Stimulated activated CD8-positive, alpha-beta memory T cell treated with anti-CD3 and anti-CD28 coated beads, Interleukin-4, amount 100 ng/mL, for 24 hours (primary cell): ENCODE results near the gene ATP6V1G2.

Experiments
- DNase-seq: peaks from one replicate; pipeline ENCODE4 v3.0.0-alpha.2; 2020; ENCODE audit warnings: low read depth

The ATP6V1G2 gene

GRCh38 chr6:31547727-31548543 lies 1.5 kb upstream of the ATP6V1G2 start:
- DNase-seq = no peak

- peak; percentile 89 for DNase-seq
Measured at GRCh38 chr6:31546958-31547726, 734 bp upstream of the ATP6V1G2 start, which contains the start of gene NFKBIL1. Gene NFKBIL1 (plus strand): TSS chr6:31547608. CDS start chr6:31547695, 87 bp downstream.

GRCh38 chr6:31545291-31545690 lies 1.1 kb downstream of the ATP6V1G2 start:
- DNase-seq = no peak

GRCh38 chr6:31544676-31545075 lies 1.7 kb downstream of the ATP6V1G2 start:
- DNase-seq = no peak

GRCh38 chr6:31543639-31544038 lies 2.8 kb downstream of the ATP6V1G2 start:
- DNase-seq = no peak

- DNase-seq = peak; percentile 88
Measured at GRCh38 chr6:31541658-31542521, 4.5 kb downstream of the ATP6V1G2 start, which contains the start of gene DDX39B. Gene DDX39B (minus strand): TSS chr6:31542003. CDS start chr6:31540532, 1,471 bp downstream.

- peak; percentile 40 for DNase-seq
Measured at GRCh38 chr6:31541059-31541657, 5.2 kb downstream of the ATP6V1G2 start.

GRCh38 chr6:31540640-31541039 lies 5.8 kb downstream of the ATP6V1G2 start:
- DNase-seq = no peak

- no peak for DNase-seq
Measured at GRCh38 chr6:31538805-31539400, 7.5 kb downstream of the ATP6V1G2 start.

GRCh38 chr6:31535538-31536324 lies 10.7 kb downstream of the ATP6V1G2 start:
- DNase-seq = no peak

- DNase-seq = no peak
Measured at GRCh38 chr6:31534521-31535040, 11.8 kb downstream of the ATP6V1G2 start.

GRCh38 chr6:31534011-31534410 lies 12.4 kb downstream of the ATP6V1G2 start:
- no peak for DNase-seq

GRCh38 chr6:31533455-31533841 lies 13.0 kb downstream of the ATP6V1G2 start:
- no peak for DNase-seq

GRCh38 chr6:31532644-31533454 lies 13.6 kb downstream of the ATP6V1G2 start:
- no peak for DNase-seq

- no peak for DNase-seq
Measured at GRCh38 chr6:31531771-31532643, 14.4 kb downstream of the ATP6V1G2 start.

GRCh38 chr6:31531162-31531561 lies 15.2 kb downstream of the ATP6V1G2 start:
- no peak for DNase-seq

- no peak for DNase-seq
Measured at GRCh38 chr6:31530659-31531058, 15.7 kb downstream of the ATP6V1G2 start.
